H1 (cell line): Measurements from ENCODE around the gene GGT6. TPM values are rescaled to one million over a fixed set of nuclear protein-coding genes. Genes with fewer than 3 reads are reported as not detected.

Experiments
- POU5F1 ChIP-seq: IDR thresholded peaks from 2 replicates; pipeline ENCODE4 v1.6.1; 2011; ENCODE audit warnings: low read depth, mild to moderate bottlenecking, low read length, moderate library complexity
- RAD21 ChIP-seq, 2 experiments: IDR thresholded peaks in 1 of 2; conservative IDR thresholded peaks in 1 of 2; 2 replicates each; pipeline ENCODE4 v1.6.1; 2011; ENCODE audit warnings: low read depth in 2 of 2, low read length in 2 of 2, improper control_type of control experiment in 1 of 2, inconsistent platforms in 1 of 2, mild to moderate bottlenecking in 1 of 2, moderate library complexity in 1 of 2
- polyA plus RNA-seq, 7 experiments: library from polyadenylated mRNA; depleted of rRNA in 3 of 7; stranded (reverse) in 5 of 7; unstranded in 2 of 7; fragments of >200 nt in 5 of 7; fragments of 200-250 nt in 2 of 7; gene quantifications; 1 replicate in 5 of 7; 2 replicates in 1 of 7; 4 replicates in 1 of 7; pipeline versions ENCODE4 v1.2.1 to v1.2.3, GENCODE V29; 2011 to 2013; ENCODE audit warnings: missing spikeins in 2 of 7, mixed read lengths in 2 of 7
- total RNA-seq: library from RNA; stranded (reverse); fragmentation: NEBNext Ultra II Directional; extraction: Animal tissue kit (Norgen Biotek cat#: 25700); gene quantifications from 2 replicates; pipeline ENCODE4 v1.2.1, GENCODE V29; 2021
- TF ChIP-seq, protein P1 (sequence below): fragments of 300-600 bp; sonication (generic); IDR thresholded peaks from 2 replicates; pipeline ENCODE4 v1.7.1; 2012; ENCODE audit warnings: low read length, moderate library complexity, mild to moderate bottlenecking, inconsistent platforms; ENCODE audit not compliant: insufficient replicate concordance

Gene GGT6
- total and polyA plus RNA-seq, 2 of the 8 experiments (the other 6 are each of a cell fraction or from before 2014, with no cell fraction given) = 0.18 TPM; not detected in 1

DNA sequence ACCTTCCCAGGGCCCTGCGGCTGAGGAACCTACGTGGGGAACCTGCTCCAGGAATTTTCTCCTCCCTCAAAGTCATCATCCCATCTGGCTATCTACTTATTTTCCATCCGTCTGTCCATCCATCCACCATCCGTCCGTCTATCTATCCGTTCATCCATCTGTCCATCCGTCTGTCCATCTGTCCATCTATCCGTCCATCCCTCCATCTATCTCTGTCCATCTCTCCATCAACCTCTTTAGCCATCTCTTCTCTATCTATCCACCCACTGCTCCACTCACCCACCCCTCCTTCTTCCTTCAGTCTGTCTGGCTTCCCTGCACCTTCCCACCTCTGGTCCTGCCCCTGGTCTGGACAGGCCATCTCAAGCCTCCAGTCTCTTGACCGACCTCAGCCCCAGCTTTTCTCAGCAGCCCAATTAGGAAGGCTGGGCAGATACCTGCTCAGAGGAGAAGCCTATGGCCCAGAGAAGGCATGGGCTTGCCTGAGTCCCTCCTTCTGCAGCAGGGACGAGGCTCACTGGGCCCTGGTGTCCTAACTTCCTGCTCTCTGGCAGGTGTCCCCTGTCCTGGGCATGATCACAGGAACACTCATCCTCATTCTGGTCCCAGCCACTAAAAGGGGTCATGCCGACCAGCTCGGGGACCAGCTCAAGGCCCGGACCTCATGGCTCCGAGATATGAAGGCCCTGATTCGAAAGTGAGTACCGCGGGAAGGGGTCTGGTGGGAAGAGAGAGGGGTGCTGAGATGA, 28.2 kb downstream of the GGT6 start (continued):
- TF ChIP-seq, protein P1, sequence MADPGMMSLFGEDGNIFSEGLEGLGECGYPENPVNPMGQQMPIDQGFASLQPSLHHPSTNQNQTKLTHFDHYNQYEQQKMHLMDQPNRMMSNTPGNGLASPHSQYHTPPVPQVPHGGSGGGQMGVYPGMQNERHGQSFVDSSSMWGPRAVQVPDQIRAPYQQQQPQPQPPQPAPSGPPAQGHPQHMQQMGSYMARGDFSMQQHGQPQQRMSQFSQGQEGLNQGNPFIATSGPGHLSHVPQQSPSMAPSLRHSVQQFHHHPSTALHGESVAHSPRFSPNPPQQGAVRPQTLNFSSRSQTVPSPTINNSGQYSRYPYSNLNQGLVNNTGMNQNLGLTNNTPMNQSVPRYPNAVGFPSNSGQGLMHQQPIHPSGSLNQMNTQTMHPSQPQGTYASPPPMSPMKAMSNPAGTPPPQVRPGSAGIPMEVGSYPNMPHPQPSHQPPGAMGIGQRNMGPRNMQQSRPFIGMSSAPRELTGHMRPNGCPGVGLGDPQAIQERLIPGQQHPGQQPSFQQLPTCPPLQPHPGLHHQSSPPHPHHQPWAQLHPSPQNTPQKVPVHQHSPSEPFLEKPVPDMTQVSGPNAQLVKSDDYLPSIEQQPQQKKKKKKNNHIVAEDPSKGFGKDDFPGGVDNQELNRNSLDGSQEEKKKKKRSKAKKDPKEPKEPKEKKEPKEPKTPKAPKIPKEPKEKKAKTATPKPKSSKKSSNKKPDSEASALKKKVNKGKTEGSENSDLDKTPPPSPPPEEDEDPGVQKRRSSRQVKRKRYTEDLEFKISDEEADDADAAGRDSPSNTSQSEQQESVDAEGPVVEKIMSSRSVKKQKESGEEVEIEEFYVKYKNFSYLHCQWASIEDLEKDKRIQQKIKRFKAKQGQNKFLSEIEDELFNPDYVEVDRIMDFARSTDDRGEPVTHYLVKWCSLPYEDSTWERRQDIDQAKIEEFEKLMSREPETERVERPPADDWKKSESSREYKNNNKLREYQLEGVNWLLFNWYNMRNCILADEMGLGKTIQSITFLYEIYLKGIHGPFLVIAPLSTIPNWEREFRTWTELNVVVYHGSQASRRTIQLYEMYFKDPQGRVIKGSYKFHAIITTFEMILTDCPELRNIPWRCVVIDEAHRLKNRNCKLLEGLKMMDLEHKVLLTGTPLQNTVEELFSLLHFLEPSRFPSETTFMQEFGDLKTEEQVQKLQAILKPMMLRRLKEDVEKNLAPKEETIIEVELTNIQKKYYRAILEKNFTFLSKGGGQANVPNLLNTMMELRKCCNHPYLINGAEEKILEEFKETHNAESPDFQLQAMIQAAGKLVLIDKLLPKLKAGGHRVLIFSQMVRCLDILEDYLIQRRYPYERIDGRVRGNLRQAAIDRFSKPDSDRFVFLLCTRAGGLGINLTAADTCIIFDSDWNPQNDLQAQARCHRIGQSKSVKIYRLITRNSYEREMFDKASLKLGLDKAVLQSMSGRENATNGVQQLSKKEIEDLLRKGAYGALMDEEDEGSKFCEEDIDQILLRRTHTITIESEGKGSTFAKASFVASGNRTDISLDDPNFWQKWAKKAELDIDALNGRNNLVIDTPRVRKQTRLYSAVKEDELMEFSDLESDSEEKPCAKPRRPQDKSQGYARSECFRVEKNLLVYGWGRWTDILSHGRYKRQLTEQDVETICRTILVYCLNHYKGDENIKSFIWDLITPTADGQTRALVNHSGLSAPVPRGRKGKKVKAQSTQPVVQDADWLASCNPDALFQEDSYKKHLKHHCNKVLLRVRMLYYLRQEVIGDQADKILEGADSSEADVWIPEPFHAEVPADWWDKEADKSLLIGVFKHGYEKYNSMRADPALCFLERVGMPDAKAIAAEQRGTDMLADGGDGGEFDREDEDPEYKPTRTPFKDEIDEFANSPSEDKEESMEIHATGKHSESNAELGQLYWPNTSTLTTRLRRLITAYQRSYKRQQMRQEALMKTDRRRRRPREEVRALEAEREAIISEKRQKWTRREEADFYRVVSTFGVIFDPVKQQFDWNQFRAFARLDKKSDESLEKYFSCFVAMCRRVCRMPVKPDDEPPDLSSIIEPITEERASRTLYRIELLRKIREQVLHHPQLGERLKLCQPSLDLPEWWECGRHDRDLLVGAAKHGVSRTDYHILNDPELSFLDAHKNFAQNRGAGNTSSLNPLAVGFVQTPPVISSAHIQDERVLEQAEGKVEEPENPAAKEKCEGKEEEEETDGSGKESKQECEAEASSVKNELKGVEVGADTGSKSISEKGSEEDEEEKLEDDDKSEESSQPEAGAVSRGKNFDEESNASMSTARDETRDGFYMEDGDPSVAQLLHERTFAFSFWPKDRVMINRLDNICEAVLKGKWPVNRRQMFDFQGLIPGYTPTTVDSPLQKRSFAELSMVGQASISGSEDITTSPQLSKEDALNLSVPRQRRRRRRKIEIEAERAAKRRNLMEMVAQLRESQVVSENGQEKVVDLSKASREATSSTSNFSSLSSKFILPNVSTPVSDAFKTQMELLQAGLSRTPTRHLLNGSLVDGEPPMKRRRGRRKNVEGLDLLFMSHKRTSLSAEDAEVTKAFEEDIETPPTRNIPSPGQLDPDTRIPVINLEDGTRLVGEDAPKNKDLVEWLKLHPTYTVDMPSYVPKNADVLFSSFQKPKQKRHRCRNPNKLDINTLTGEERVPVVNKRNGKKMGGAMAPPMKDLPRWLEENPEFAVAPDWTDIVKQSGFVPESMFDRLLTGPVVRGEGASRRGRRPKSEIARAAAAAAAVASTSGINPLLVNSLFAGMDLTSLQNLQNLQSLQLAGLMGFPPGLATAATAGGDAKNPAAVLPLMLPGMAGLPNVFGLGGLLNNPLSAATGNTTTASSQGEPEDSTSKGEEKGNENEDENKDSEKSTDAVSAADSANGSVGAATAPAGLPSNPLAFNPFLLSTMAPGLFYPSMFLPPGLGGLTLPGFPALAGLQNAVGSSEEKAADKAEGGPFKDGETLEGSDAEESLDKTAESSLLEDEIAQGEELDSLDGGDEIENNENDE = no peak
- TF ChIP-seq RAD21 (IDR thresholded peaks at IDR 0.05 in 1 of 2, conservative IDR thresholded peaks at IDR 0.05 in 1 of 2; ENCODE audit: low read depth in 2 of 2, low read length in 2 of 2) = no peak
- no peak for TF ChIP-seq POU5F1
